ENCODE data around the gene PPARA. TPM values are rescaled to one million over a fixed set of nuclear protein-coding genes. Genes with fewer than 3 reads are reported as not detected.

PPARA gene
- total RNA-seq, 1 donor from 2014 or later: 13.0 TPM

- Mint-ChIP-seq H3K4me3 (peak within 1 kb of the TSS; percentile 68), H3K9me3 (no peaks in the 10 kb centered on the region), H3K36me3 (peaks cover 2% of the 10 kb centered on the region), H3K27me3 (ENCODE audit: low read depth) (no peaks in the 10 kb centered on the region), H3K27ac (peak within 1 kb of the TSS; percentile 47), H3K4me1 (peaks cover 14% of the 10 kb centered on the region)
- TF ChIP-seq CTCF (IDR thresholded peaks at IDR 0.05; ENCODE audit: unreplicated experiment): no peak
- peak; percentile 77 to 88 for DNase-seq (ENCODE audit: low spot score in 2 of 2, unreplicated experiment in 2 of 2)
These were observed 99.9 kb downstream of the PPARA start, which contains the start of gene CDPF1 for GRCh38 chr22:46250035-46250782. TSS of gene CDPF1 (minus strand) at chr22:46250293. CDS start at chr22:46248284, 2,009 bp downstream.

DNA sequence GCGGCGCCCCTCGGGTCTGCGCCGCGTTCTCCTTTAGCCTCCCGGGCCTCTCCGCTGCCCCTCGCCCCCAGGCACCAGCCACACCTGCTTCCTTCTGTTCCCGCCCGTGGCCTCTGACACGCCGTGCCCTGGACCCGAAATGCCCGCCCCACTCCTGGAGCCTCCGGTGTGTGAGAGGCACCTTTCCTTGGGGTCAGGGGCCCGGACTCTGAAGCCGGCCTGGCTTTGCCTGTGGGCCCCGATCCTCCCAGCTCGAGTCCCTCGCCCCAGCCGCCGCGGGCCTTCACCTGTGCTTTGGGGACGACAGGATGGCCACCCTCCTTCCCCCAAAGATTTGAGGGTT lies 100.4 kb downstream of the PPARA start:
- DNase-seq (ENCODE audit: low spot score in 2 of 2, unreplicated experiment in 2 of 2): no peak
- H3K27ac Mint-ChIP-seq: no peak overlapping the region

GRCh38 chr22:46251266-46251665 lies 100.9 kb downstream of the PPARA start:
- no peaks in the 10 kb centered on the region for H3K27me3 Mint-ChIP-seq (ENCODE audit: low read depth)
- peaks cover 14% of the 10 kb centered on the region for H3K4me1 Mint-ChIP-seq
- no peak overlapping the region for H3K27ac Mint-ChIP-seq
- peaks cover 1% of the 10 kb centered on the region for H3K9me3 Mint-ChIP-seq
- H3K4me3 Mint-ChIP-seq: peak overlapping the region; percentile 68
- TF ChIP-seq CTCF (IDR thresholded peaks at IDR 0.05; ENCODE audit: unreplicated experiment): no peak
- DNase-seq (ENCODE audit: low spot score in 2 of 2, unreplicated experiment in 2 of 2): no peak
- peaks cover 2% of the 10 kb centered on the region for H3K36me3 Mint-ChIP-seq

More for the DNA sequence above, 100.4 kb downstream of the PPARA start:
- TF ChIP-seq CTCF (IDR thresholded peaks at IDR 0.05; ENCODE audit: unreplicated experiment): no peak
- peak overlapping the region; percentile 68 for H3K4me3 Mint-ChIP-seq
- H3K4me1 Mint-ChIP-seq: peaks cover 14% of the 10 kb centered on the region
- H3K9me3 Mint-ChIP-seq: no peaks in the 10 kb centered on the region
- H3K27me3 Mint-ChIP-seq (ENCODE audit: low read depth): no peaks in the 10 kb centered on the region
- peaks cover 2% of the 10 kb centered on the region for H3K36me3 Mint-ChIP-seq

DNA sequence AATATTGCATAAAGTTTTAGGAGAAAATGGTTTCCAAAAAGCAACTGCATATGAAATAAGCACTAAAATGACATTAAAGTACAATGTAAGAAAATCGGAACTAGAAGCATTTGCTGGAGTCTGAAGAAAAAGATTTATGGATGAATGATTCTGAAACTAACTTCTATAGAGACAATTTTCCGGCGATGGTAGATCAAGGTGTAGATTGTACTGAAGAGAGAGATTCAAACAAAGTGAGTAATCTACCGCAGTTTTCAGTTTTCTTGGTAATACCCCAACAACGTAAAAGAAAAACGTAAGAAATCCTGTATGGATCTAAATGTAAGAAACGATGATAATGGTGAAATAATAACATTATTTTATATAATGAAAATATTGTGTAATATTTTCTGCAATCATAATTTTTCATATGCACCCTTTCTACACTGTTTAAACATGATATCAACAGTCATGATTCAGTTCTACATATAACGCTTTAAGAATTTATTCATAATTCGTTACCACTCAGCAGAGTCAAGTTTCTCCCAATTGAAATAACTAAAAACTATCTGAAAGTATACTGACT lies 101.6 kb downstream of the PPARA start:
- no peak for DNase-seq (ENCODE audit: low spot score in 2 of 2, unreplicated experiment in 2 of 2)
- H3K4me3 Mint-ChIP-seq: peak overlapping the region; percentile 68
- H3K36me3 Mint-ChIP-seq: peaks cover 2% of the 10 kb centered on the region
- no peak overlapping the region for H3K27ac Mint-ChIP-seq
- no peak for TF ChIP-seq CTCF (IDR thresholded peaks at IDR 0.05; ENCODE audit: unreplicated experiment)
- no peaks in the 10 kb centered on the region for H3K27me3 Mint-ChIP-seq (ENCODE audit: low read depth)
- H3K9me3 Mint-ChIP-seq: peaks cover 7% of the 10 kb centered on the region
- H3K4me1 Mint-ChIP-seq: peaks cover 14% of the 10 kb centered on the region

- Mint-ChIP-seq H3K27me3 (ENCODE audit: low read depth) (peaks cover 36% of the 10 kb centered on the region), H3K4me3 (no peak overlapping the region), H3K4me1 (peaks cover 4% of the 10 kb centered on the region), H3K27ac (no peak overlapping the region), H3K36me3 (peaks cover 10% of the 10 kb centered on the region), H3K9me3 (peaks cover 51% of the 10 kb centered on the region)
- TF ChIP-seq CTCF (IDR thresholded peaks at IDR 0.05; ENCODE audit: unreplicated experiment): no peak
- no peak for DNase-seq (ENCODE audit: low spot score in 2 of 2, unreplicated experiment in 2 of 2)
These were observed 106.1 kb downstream of the PPARA start for GRCh38 chr22:46256358-46256958.

Data from mesothelial cell of epicardium (in vitro differentiated cells).